HepG2 (cell line): ENCODE results near the gene CFAP99. TPM values are rescaled to one million over a fixed set of nuclear protein-coding genes. Genes with fewer than 3 reads are reported as not detected.

Experiments used
- ADNP ChIP-seq: sonication (generic); formaldehyde crosslinking; IDR thresholded peaks from 2 replicates; pipeline ENCODE4 v1.4.0; 2020; ENCODE audit warnings: missing genetic modification reagents
- AFF4 ChIP-seq: sonication (generic); formaldehyde crosslinking; IDR thresholded peaks from 2 replicates; pipeline ENCODE4 v1.4.0; 2020; ENCODE audit warnings: missing genetic modification reagents
- ATF7 ChIP-seq, 2 experiments: fragments of 450-650 bp in 1 of 2; sonication (generic) in 1 of 2; formaldehyde crosslinking in 1 of 2; IDR thresholded peaks; 2 replicates each; pipeline versions ENCODE4 v1.4.0 to v1.6.1; 2016 to 2020; ENCODE audit warnings: antibody characterized with exemption in 1 of 2, mild to moderate bottlenecking in 1 of 2, missing genetic modification reagents in 1 of 2
- CEBPG ChIP-seq: IDR thresholded peaks from 2 replicates; pipeline ENCODE4 v1.6.1; 2016
- ETV6 ChIP-seq: sonication (generic); formaldehyde crosslinking; conservative IDR thresholded peaks from 2 replicates; pipeline ENCODE4 v1.4.0; 2020; ENCODE audit warnings: missing genetic modification reagents
- HMG20B ChIP-seq: conservative IDR thresholded peaks from 2 replicates; pipeline ENCODE4 v1.6.1; 2016; ENCODE audit warnings: missing genetic modification reagents, missing compliant biosample characterization
- KMT2B ChIP-seq: IDR thresholded peaks from 2 replicates; pipeline ENCODE4 v1.6.1; 2016; ENCODE audit warnings: missing genetic modification reagents, missing compliant biosample characterization
- LCORL ChIP-seq, 2 experiments: fragments of 450-650 bp in 1 of 2; sonication (generic) in 1 of 2; formaldehyde crosslinking in 1 of 2; IDR thresholded peaks; 2 replicates each; pipeline versions ENCODE4 v1.5.0 to v1.6.1; 2017 to 2020; ENCODE audit warnings: antibody characterized with exemption in 1 of 2, missing genetic modification reagents in 1 of 2
- NFATC3 ChIP-seq: sonication (generic); formaldehyde crosslinking; IDR thresholded peaks from 2 replicates; pipeline ENCODE4 v1.5.1; 2020; ENCODE audit warnings: mild to moderate bottlenecking, missing genetic modification reagents
- NR2F2 ChIP-seq: IDR thresholded peaks from 2 replicates; pipeline ENCODE4 v1.6.1; 2012; ENCODE audit warnings: low read depth, inconsistent platforms, borderline replicate concordance
- POLR2A ChIP-seq, 2 experiments: IDR thresholded peaks; 2 replicates each; pipeline ENCODE4 v1.6.1; 2011; ENCODE audit warnings: low read depth in 2 of 2, low read length in 2 of 2, mild to moderate bottlenecking in 1 of 2, moderate library complexity in 1 of 2; ENCODE audit not compliant: insufficient read depth in 1 of 2
- SATB2 ChIP-seq: sonication (generic); formaldehyde crosslinking; IDR thresholded peaks from 2 replicates; pipeline ENCODE4 v1.5.0; 2020; ENCODE audit warnings: missing genetic modification reagents
- SYNCRIP ChIP-seq: fragments of 200-400 bp; formaldehyde crosslinking; IDR thresholded peaks from 2 replicates; pipeline ENCODE4 v1.6.1; 2018; ENCODE audit warnings: mild to moderate bottlenecking, low read depth, low read length; ENCODE audit not compliant: insufficient read depth
- TMF1 ChIP-seq: sonication (generic); formaldehyde crosslinking; IDR thresholded peaks from 2 replicates; pipeline ENCODE4 v1.8.1; 2022; ENCODE audit warnings: low read depth, missing genetic modification reagents
- ZNF431 ChIP-seq: sonication (generic); formaldehyde crosslinking; IDR thresholded peaks from 2 replicates; pipeline ENCODE4 v1.9.0; 2022; ENCODE audit warnings: missing genetic modification reagents, low read depth, mild to moderate bottlenecking, borderline replicate concordance
- ZNF576 ChIP-seq: sonication (generic); formaldehyde crosslinking; IDR thresholded peaks from 2 replicates; pipeline ENCODE4 v1.4.0; 2020; ENCODE audit warnings: mild to moderate bottlenecking, missing genetic modification reagents
- ZNF607 ChIP-seq: sonication (generic); formaldehyde crosslinking; IDR thresholded peaks from 2 replicates; pipeline ENCODE4 v1.5.1; 2020; ENCODE audit warnings: missing genetic modification reagents, mild to moderate bottlenecking, borderline replicate concordance
- ZNF614 ChIP-seq: IDR thresholded peaks from 2 replicates; pipeline ENCODE4 v1.6.1; 2018; ENCODE audit warnings: missing biosample characterization, missing genetic modification reagents, inconsistent platforms, borderline replicate concordance
- ZNF766 ChIP-seq: sonication (generic); formaldehyde crosslinking; IDR thresholded peaks from 2 replicates; pipeline ENCODE4 v1.5.0; 2020; ENCODE audit warnings: missing genetic modification reagents, borderline replicate concordance
- ZNF879 ChIP-seq: sonication (generic); formaldehyde crosslinking; IDR thresholded peaks from 2 replicates; pipeline ENCODE4 v1.8.1; 2023; ENCODE audit warnings: missing genetic modification reagents
- polyA plus RNA-seq, 8 experiments: library from polyadenylated mRNA; depleted of rRNA in 3 of 8; stranded (reverse) in 7 of 8; unstranded in 1 of 8; fragments of >200 nt; fragmentation: Illumina TruSeq in 4 of 8; extraction: Trizol in 4 of 8; gene quantifications; 2 replicates each; pipeline versions ENCODE4 v1.2.1 to v1.2.3, GENCODE V29; 2011 to 2016; ENCODE audit warnings: low read depth in 4 of 8, missing spikeins in 1 of 8, mixed read lengths in 1 of 8; ENCODE audit not compliant: insufficient read depth in 1 of 8
- total RNA-seq, 5 experiments: library from RNA; depleted of rRNA; stranded (reverse); fragments of >200 nt; fragmentation: Illumina TruSeq; extraction: Trizol; gene quantifications; 2 replicates each; pipeline ENCODE4 v1.2.3, GENCODE V29; 2016; ENCODE audit warnings: low read depth in 1 of 5
- TF ChIP-seq, protein P1 (sequence below): sonication (generic); formaldehyde crosslinking; IDR thresholded peaks from 2 replicates; pipeline ENCODE4 v1.9.0; 2021; ENCODE audit warnings: missing genetic modification reagents, borderline replicate concordance
- TF ChIP-seq, protein P2 (sequence below): sonication (generic); formaldehyde crosslinking; IDR thresholded peaks from 2 replicates; pipeline ENCODE4 v1.4.0; 2020; ENCODE audit warnings: low read depth, mild to moderate bottlenecking, missing genetic modification reagents
- TF ChIP-seq, protein P3 (sequence below): IDR thresholded peaks from 2 replicates; pipeline ENCODE4 v1.6.1; 2016; ENCODE audit warnings: missing biosample characterization, missing genetic modification reagents, low read depth

CFAP99 gene
- total and polyA plus RNA-seq, 2 of the 13 experiments (the other 11 are each of a cell fraction or from before 2014, with no cell fraction given): not detected

GRCh38 chr4:2462218-2462991, 43.6 kb downstream of the CFAP99 start (continued):
- TF ChIP-seq AFF4 (CRISPR knock-in tag) (no peak), CEBPG (no peak), ZNF879 (CRISPR knock-in tag) (no peak), POLR2A (IDR thresholded peaks at IDR 0.05; ENCODE audit: insufficient read depth in 1 of 2, low read depth in 2 of 2, low read length in 2 of 2) (no peak), NR2F2 (no peak), LCORL (IDR thresholded peaks at IDR 0.05) (no peak), LCORL (CRISPR knock-in tag; IDR thresholded peaks at IDR 0.05) (no peak), SYNCRIP (no peak), ZNF576 (CRISPR knock-in tag) (no peak), ZNF607 (CRISPR knock-in tag) (0 out of 2 replicates have a peak, but pooled peaks have one; percentile 36), ZNF766 (CRISPR knock-in tag) (peak; percentile 69; the same call in 1 of the 2 replicates), ETV6 (CRISPR knock-in tag) (no peak), KMT2B (CRISPR knock-in tag) (no peak), TMF1 (CRISPR knock-in tag) (peak; percentile 91), ATF7 (IDR thresholded peaks at IDR 0.05) (no peak), ATF7 (CRISPR knock-in tag; IDR thresholded peaks at IDR 0.05) (no peak), ZNF614 (CRISPR knock-in tag) (no peak), HMG20B (no peak), SATB2 (CRISPR knock-in tag) (peak; percentile 94), ZNF431 (CRISPR knock-in tag) (0 out of 2 replicates have a peak, but pooled peaks have one; percentile 69), NFATC3 (no peak), ADNP (no peak)
- TF ChIP-seq, protein P1, sequence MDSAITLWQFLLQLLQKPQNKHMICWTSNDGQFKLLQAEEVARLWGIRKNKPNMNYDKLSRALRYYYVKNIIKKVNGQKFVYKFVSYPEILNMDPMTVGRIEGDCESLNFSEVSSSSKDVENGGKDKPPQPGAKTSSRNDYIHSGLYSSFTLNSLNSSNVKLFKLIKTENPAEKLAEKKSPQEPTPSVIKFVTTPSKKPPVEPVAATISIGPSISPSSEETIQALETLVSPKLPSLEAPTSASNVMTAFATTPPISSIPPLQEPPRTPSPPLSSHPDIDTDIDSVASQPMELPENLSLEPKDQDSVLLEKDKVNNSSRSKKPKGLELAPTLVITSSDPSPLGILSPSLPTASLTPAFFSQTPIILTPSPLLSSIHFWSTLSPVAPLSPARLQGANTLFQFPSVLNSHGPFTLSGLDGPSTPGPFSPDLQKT (CRISPR knock-in tag): peak; percentile 63; the same call in 1 of the 2 replicates
- TF ChIP-seq, protein P2, sequence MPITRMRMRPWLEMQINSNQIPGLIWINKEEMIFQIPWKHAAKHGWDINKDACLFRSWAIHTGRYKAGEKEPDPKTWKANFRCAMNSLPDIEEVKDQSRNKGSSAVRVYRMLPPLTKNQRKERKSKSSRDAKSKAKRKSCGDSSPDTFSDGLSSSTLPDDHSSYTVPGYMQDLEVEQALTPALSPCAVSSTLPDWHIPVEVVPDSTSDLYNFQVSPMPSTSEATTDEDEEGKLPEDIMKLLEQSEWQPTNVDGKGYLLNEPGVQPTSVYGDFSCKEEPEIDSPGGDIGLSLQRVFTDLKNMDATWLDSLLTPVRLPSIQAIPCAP (CRISPR knock-in tag): no peak; the same call in 1 of the 2 replicates
- TF ChIP-seq, protein P3, sequence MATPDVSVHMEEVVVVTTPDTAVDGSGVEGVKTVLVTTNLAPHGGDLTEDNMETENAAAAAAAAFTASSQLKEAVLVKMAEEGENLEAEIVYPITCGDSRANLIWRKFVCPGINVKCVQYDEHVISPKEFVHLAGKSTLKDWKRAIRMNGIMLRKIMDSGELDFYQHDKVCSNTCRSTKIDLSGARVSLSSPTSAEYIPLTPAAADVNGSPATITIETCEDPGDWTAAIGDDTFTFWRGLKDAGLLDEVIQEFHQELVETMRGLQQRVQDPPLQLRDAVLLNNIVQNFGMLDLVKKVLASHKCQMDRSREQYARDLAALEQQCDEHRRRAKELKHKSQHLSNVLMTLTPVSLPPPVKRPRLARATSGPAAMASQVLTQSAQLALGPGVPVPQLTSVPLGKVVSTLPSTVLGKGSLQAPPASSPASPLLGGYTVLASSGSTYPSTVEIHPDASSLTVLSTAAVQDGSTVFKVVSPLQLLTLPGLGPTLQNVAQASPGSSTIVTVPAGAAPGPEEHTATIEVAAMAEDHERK (CRISPR knock-in tag): no peak
